ENCODE measurements around the gene EEF1AKMT4. TPM values are rescaled to one million over a fixed set of nuclear protein-coding genes. Genes with fewer than 3 reads are reported as not detected.

Gene EEF1AKMT4
- total RNA-seq, 1 donor from 2014 or later, result 7.2 TPM

- H3K4me1 ChIP-seq (ENCODE audit: insufficient read depth, low read length), result no peaks in the 10 kb centered on the region
- no peaks in the 10 kb centered on the region for H3K9me3 Mint-ChIP-seq (ENCODE audit: unreplicated experiment)
- no peak overlapping the region for H3K4me3 Mint-ChIP-seq (ENCODE audit: unreplicated experiment)
- H2AFZ ChIP-seq (ENCODE audit: low read depth, low read length), result no peak overlapping the region
- FAIRE-seq (no peak), DNase-seq (ENCODE audit: low read depth) (no peak)
- no peaks in the 10 kb centered on the region for H3K36me3 ChIP-seq (ENCODE audit: insufficient read depth, low read length)
- H3K27me3 ChIP-seq (ENCODE audit: insufficient read depth, low read length), result peaks cover 4% of the 10 kb centered on the region
- H3K27ac ChIP-seq (ENCODE audit: low read depth, low read length), result no peak overlapping the region
- no peaks in the 10 kb centered on the region for H3K79me2 ChIP-seq (ENCODE audit: insufficient read depth, low read length)
- H3K36me3 Mint-ChIP-seq (ENCODE audit: low read depth, unreplicated experiment), result no peaks in the 10 kb centered on the region
- H3K4me3 ChIP-seq (ENCODE audit: insufficient read depth, low read depth, low read length), result no peak overlapping the region
- no peak overlapping the region for H3K9ac ChIP-seq (ENCODE audit: low read length)
- no peak overlapping the region for H3K4me2 ChIP-seq (ENCODE audit: low read length)
- TF ChIP-seq EZH2 (IDR thresholded peaks at IDR 0.05; ENCODE audit: insufficient read depth, low read length), result no peak
- TF ChIP-seq CTCF (IDR thresholded peaks at IDR 0.05; ENCODE audit: insufficient read depth, low read depth, low read length), result no peak
- peaks cover 4% of the 10 kb centered on the region for H3K4me1 Mint-ChIP-seq (ENCODE audit: low read depth, unreplicated experiment)
- H3K27me3 Mint-ChIP-seq (ENCODE audit: low read depth, unreplicated experiment), result peaks cover 50% of the 10 kb centered on the region
- H3K9me3 ChIP-seq (ENCODE audit: insufficient read depth, low read depth, low read length), result no peaks in the 10 kb centered on the region
- H3K27ac Mint-ChIP-seq (ENCODE audit: unreplicated experiment), result no peak overlapping the region
- H4K20me1 ChIP-seq (ENCODE audit: insufficient read depth, low read length), result peaks cover 30% of the 10 kb centered on the region
Observed at GRCh38 chr3:184238246-184238818, 11.1 kb upstream of the EEF1AKMT4 start.

GRCh38 chr3:184239221-184239620 is 10.3 kb upstream of the EEF1AKMT4 start:
- H3K4me1 ChIP-seq (ENCODE audit: insufficient read depth, low read length), result no peaks in the 10 kb centered on the region
- no peaks in the 10 kb centered on the region for H3K9me3 Mint-ChIP-seq (ENCODE audit: unreplicated experiment)
- no peak overlapping the region for H3K27ac Mint-ChIP-seq (ENCODE audit: unreplicated experiment)
- H3K27me3 ChIP-seq (ENCODE audit: insufficient read depth, low read length), result peaks cover 4% of the 10 kb centered on the region
- no peak overlapping the region for H2AFZ ChIP-seq (ENCODE audit: low read depth, low read length)
- H3K9ac ChIP-seq (ENCODE audit: low read length), result no peak overlapping the region
- H4K20me1 ChIP-seq (ENCODE audit: insufficient read depth, low read length), result peaks cover 36% of the 10 kb centered on the region
- no peak overlapping the region for H3K4me2 ChIP-seq (ENCODE audit: low read length)
- FAIRE-seq (no peak), DNase-seq (ENCODE audit: low read depth) (no peak)
- H3K4me1 Mint-ChIP-seq (ENCODE audit: low read depth, unreplicated experiment), result peaks cover under 1% of the 10 kb centered on the region
- no peaks in the 10 kb centered on the region for H3K36me3 Mint-ChIP-seq (ENCODE audit: low read depth, unreplicated experiment)
- peaks cover 45% of the 10 kb centered on the region for H3K27me3 Mint-ChIP-seq (ENCODE audit: low read depth, unreplicated experiment)
- no peak for TF ChIP-seq CTCF (IDR thresholded peaks at IDR 0.05; ENCODE audit: insufficient read depth, low read depth, low read length)
- TF ChIP-seq EZH2 (IDR thresholded peaks at IDR 0.05; ENCODE audit: insufficient read depth, low read length), result no peak
- H3K79me2 ChIP-seq (ENCODE audit: insufficient read depth, low read length), result no peaks in the 10 kb centered on the region
- no peaks in the 10 kb centered on the region for H3K9me3 ChIP-seq (ENCODE audit: insufficient read depth, low read depth, low read length)
- no peak overlapping the region for H3K27ac ChIP-seq (ENCODE audit: low read depth, low read length)
- H3K4me3 ChIP-seq (ENCODE audit: insufficient read depth, low read depth, low read length), result no peak overlapping the region
- peaks cover 2% of the 10 kb centered on the region for H3K36me3 ChIP-seq (ENCODE audit: insufficient read depth, low read length)
- no peak overlapping the region for H3K4me3 Mint-ChIP-seq (ENCODE audit: unreplicated experiment)

- Mint-ChIP-seq H3K9me3 (ENCODE audit: unreplicated experiment) (no peaks in the 10 kb centered on the region), H3K4me3 (ENCODE audit: unreplicated experiment) (no peak overlapping the region), H3K27me3 (ENCODE audit: low read depth, unreplicated experiment) (peaks cover 40% of the 10 kb centered on the region), H3K27ac (ENCODE audit: unreplicated experiment) (no peak overlapping the region), H3K4me1 (ENCODE audit: low read depth, unreplicated experiment) (no peaks in the 10 kb centered on the region), H3K36me3 (ENCODE audit: low read depth, unreplicated experiment) (no peaks in the 10 kb centered on the region)
- H3K4me3 ChIP-seq (ENCODE audit: insufficient read depth, low read depth, low read length), result no peak overlapping the region
- H4K20me1 ChIP-seq (ENCODE audit: insufficient read depth, low read length), result peaks cover 36% of the 10 kb centered on the region
- no peak overlapping the region for H2AFZ ChIP-seq (ENCODE audit: low read depth, low read length)
- H3K27me3 ChIP-seq (ENCODE audit: insufficient read depth, low read length), result peaks cover 4% of the 10 kb centered on the region
- H3K27ac ChIP-seq (ENCODE audit: low read depth, low read length), result no peak overlapping the region
- peaks cover 2% of the 10 kb centered on the region for H3K36me3 ChIP-seq (ENCODE audit: insufficient read depth, low read length)
- no peak for DNase-seq (ENCODE audit: low read depth)
- no peaks in the 10 kb centered on the region for H3K9me3 ChIP-seq (ENCODE audit: insufficient read depth, low read depth, low read length)
- no peaks in the 10 kb centered on the region for H3K79me2 ChIP-seq (ENCODE audit: insufficient read depth, low read length)
- no peak overlapping the region for H3K4me2 ChIP-seq (ENCODE audit: low read length)
- FAIRE-seq, result no peak
- no peaks in the 10 kb centered on the region for H3K4me1 ChIP-seq (ENCODE audit: insufficient read depth, low read length)
- H3K9ac ChIP-seq (ENCODE audit: low read length), result no peak overlapping the region
- TF ChIP-seq CTCF (IDR thresholded peaks at IDR 0.05; ENCODE audit: insufficient read depth, low read depth, low read length) (no peak), EZH2 (IDR thresholded peaks at IDR 0.05; ENCODE audit: insufficient read depth, low read length) (no peak)
Observed at GRCh38 chr3:184239708-184240107, 9.8 kb upstream of the EEF1AKMT4 start.

All from astrocyte (in vitro differentiated cells and primary cell).